Measurements from ENCODE around the gene SH3TC2.

SH3TC2 gene

DNA sequence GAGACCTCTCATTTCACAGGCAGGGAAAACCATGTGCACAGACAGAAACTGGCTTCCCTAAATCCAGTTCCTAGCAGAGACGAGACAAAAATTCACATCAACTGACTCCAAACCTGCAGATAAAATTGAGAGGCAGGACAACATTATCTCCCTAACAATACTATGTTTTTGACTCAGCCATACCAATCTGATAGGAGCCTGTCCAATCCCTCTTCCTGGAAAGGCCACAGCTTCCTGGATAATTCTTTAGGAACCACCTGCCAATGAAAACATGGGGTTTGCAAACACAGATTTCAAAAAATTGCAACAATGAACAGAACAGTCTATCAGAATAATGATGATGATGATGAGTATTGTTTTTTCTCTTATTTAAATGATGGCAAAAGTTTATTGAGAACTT is 22.4 kb downstream of the SH3TC2 start:
- H3K4me3 ChIP-seq (ENCODE audit: low read length): no peak overlapping the region
- TF ChIP-seq, protein P1, sequence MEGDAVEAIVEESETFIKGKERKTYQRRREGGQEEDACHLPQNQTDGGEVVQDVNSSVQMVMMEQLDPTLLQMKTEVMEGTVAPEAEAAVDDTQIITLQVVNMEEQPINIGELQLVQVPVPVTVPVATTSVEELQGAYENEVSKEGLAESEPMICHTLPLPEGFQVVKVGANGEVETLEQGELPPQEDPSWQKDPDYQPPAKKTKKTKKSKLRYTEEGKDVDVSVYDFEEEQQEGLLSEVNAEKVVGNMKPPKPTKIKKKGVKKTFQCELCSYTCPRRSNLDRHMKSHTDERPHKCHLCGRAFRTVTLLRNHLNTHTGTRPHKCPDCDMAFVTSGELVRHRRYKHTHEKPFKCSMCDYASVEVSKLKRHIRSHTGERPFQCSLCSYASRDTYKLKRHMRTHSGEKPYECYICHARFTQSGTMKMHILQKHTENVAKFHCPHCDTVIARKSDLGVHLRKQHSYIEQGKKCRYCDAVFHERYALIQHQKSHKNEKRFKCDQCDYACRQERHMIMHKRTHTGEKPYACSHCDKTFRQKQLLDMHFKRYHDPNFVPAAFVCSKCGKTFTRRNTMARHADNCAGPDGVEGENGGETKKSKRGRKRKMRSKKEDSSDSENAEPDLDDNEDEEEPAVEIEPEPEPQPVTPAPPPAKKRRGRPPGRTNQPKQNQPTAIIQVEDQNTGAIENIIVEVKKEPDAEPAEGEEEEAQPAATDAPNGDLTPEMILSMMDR (conservative IDR thresholded peaks at IDR 0.05; ENCODE audit: low read length): no peak
- DNase-seq (ENCODE audit: low read depth): no peak

DNA sequence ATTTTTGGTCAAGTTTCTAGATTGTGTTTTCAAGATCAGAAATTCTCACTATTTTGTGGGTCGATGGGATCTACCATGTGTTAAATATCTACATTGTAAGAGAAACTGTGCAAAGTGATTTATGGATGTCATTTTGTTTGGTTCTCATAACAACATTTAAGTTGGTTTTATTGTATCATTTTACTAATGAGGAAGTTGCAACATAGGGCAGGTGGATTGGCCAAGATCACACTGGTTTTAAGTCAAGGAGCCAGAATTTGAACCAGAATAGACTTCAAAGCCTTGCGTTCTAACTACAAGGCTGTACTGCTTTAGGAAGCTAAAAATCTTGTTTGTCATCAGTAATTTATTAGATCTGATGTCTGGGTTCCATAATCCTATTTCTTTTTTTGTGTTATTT is 23.4 kb downstream of the SH3TC2 start:
- TF ChIP-seq, protein P1 (conservative IDR thresholded peaks at IDR 0.05; ENCODE audit: low read length): no peak
- peak; percentile 27 for DNase-seq (ENCODE audit: low read depth)
- no peak overlapping the region for H3K4me3 ChIP-seq (ENCODE audit: low read length)

DNA sequence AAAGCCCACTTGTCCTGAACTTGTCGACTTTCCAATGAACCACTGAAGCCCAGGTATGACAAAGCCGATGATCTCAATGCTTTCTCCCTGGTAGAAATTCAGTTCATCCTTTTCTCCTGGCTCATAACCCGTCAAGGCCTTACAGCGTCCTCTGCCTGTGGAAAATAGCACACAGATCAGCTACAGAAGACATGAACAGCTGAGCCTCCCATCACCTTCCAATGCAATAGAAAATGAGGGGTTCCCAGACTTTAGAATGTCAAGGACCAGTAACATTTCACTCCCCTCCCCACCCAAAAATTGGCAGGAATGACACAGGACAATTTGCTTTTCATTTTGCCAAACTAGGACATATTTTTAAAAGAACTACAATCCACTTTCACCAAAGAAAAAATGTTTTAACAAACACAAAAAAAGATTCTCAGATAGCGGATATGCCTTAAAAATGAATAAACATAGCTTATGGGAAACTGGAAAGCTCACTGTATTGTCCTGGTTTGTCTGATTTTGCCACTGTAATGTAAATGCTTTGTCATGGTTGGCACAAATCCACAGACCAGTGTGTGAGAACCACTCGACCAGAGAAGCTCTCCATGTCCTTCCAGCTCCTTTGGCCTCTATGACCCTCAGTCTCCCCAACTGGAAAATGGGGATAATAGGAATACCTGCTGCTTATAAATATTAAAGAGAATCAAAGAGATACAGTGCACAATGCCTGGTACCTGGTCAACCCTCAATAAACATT is 24.4 kb downstream of the SH3TC2 start:
- no peak overlapping the region for H3K4me3 ChIP-seq (ENCODE audit: low read length)
- peak; percentile 26 for DNase-seq (ENCODE audit: low read depth)
- TF ChIP-seq, protein P1 (conservative IDR thresholded peaks at IDR 0.05; ENCODE audit: low read length): no peak

GRCh38 chr5:149037817-149038216 is 25.0 kb downstream of the SH3TC2 start:
- no peak overlapping the region for H3K4me3 ChIP-seq (ENCODE audit: low read length)
- no peak for DNase-seq (ENCODE audit: low read depth)

GRCh38 chr5:149036970-149037369 is 25.9 kb downstream of the SH3TC2 start:
- H3K4me3 ChIP-seq (ENCODE audit: low read length): no peak overlapping the region
- DNase-seq (ENCODE audit: low read depth): no peak
- TF ChIP-seq, protein P1 (conservative IDR thresholded peaks at IDR 0.05; ENCODE audit: low read length): no peak

More at GRCh38 chr5:149037817-149038216, 25.0 kb downstream of the SH3TC2 start:
- TF ChIP-seq, protein P1 (conservative IDR thresholded peaks at IDR 0.05; ENCODE audit: low read length): no peak

- no peak for DNase-seq (ENCODE audit: low read depth)
- TF ChIP-seq, protein P1 (conservative IDR thresholded peaks at IDR 0.05; ENCODE audit: low read length): no peak
- no peak overlapping the region for H3K4me3 ChIP-seq (ENCODE audit: low read length)
These were observed 26.7 kb downstream of the SH3TC2 start for GRCh38 chr5:149036168-149036567.

DNA sequence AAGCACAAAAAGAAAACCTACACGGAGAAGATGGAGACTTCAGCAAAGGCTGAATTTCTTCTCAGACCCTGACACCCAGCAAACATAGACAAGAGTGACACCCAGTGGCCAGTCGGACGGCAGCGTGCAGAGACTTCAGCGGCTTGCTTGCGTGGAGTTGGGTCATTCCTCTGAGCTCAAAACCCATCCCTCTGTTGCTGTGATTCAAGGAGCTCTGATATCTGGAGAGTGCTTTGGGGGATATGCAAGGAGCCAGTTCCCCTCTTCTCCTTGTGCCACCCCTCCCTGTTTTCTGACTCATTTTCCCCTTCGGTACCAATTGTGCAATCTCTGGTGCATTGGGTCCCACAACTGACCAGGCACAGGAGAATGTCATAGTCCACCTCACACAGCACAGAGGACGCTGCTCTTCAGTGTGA is 27.5 kb downstream of the SH3TC2 start:
- TF ChIP-seq, protein P1 (conservative IDR thresholded peaks at IDR 0.05; ENCODE audit: low read length): peak; percentile 95
- DNase-seq (ENCODE audit: low read depth): peak; percentile 76
- no peak overlapping the region for H3K4me3 ChIP-seq (ENCODE audit: low read length)

Measured in AG10803 (cell line).